ENCODE measurements around the gene FBXO40. TPM values are rescaled to one million over a fixed set of nuclear protein-coding genes. Genes with fewer than 3 reads are reported as not detected.

The FBXO40 gene
- total RNA-seq, 1 donor, result not detected

DNA sequence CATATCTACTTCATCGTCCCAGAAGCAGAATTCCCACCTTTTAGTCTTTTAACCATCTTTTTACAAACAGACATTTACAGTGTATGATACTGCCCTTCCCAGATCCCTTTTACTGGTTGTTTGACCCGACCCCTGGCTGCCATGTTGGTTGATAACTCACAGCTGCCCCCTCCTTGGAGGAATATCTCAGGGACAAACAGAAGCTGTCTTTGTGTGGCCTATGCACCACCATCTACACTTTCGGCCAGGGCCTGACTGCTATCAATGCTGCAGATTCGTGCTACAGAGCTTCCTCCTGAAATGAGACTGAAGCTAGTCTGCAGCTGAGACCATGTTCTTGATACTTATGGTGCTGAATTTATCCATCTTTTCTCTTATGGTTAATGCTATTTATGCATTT, 40.8 kb upstream of the FBXO40 start:
- Histone ChIP-seq H3K27me3 (ENCODE audit: insufficient read depth, low read length) (no peaks in the 10 kb centered on the region), H3K27ac (ENCODE audit: low read depth, low read length) (no peak overlapping the region), H3K4me1 (ENCODE audit: insufficient read depth, low read length) (no peaks in the 10 kb centered on the region), H3K4me3 (ENCODE audit: insufficient read depth, low read length) (peak overlapping the region; percentile 50), H2AFZ (ENCODE audit: low read length) (peak overlapping the region; percentile 89), H3K79me2 (ENCODE audit: insufficient read depth, low read length) (no peaks in the 10 kb centered on the region), H3K4me2 (ENCODE audit: insufficient read depth, low read length) (peak overlapping the region; percentile 71), H3K36me3 (ENCODE audit: insufficient read depth, low read length) (no peaks in the 10 kb centered on the region), H3K9me3 (ENCODE audit: low read depth, low read length) (no peaks in the 10 kb centered on the region), H4K20me1 (ENCODE audit: insufficient read depth, low read length) (no peaks in the 10 kb centered on the region)
- peak; percentile 35 for DNase-seq (ENCODE audit: insufficient read length, low spot score, missing footprints)
- TF ChIP-seq CTCF (IDR thresholded peaks at IDR 0.05; ENCODE audit: extremely low read depth, low read depth, low read length), result no peak

DNA sequence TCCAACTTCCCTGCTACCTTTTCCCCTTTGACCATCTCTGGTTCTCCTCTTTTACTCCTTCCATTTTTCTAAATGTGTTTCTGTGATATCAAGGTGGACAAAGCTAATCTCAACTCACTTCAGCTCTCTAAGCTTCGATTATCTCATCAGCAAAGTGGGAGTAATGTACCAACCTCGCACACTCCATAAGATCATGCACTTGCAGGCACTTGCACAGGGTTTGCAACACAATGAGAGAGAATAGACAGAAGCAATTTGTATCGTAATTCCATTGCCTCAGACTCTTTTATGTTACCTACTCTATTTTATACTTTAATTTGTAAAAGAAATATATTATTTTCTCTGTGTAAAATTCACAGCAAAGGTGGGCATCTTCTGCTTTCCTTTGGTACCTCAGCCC, 40.4 kb upstream of the FBXO40 start:
- Histone ChIP-seq H2AFZ (ENCODE audit: low read length) (peak overlapping the region; percentile 89), H3K4me1 (ENCODE audit: insufficient read depth, low read length) (no peaks in the 10 kb centered on the region), H3K4me3 (ENCODE audit: insufficient read depth, low read length) (no peak overlapping the region), H3K36me3 (ENCODE audit: insufficient read depth, low read length) (no peaks in the 10 kb centered on the region), H3K27me3 (ENCODE audit: insufficient read depth, low read length) (no peaks in the 10 kb centered on the region), H3K9me3 (ENCODE audit: low read depth, low read length) (no peaks in the 10 kb centered on the region), H4K20me1 (ENCODE audit: insufficient read depth, low read length) (no peaks in the 10 kb centered on the region), H3K27ac (ENCODE audit: low read depth, low read length) (no peak overlapping the region), H3K79me2 (ENCODE audit: insufficient read depth, low read length) (no peaks in the 10 kb centered on the region), H3K4me2 (ENCODE audit: insufficient read depth, low read length) (no peak overlapping the region)
- TF ChIP-seq CTCF (IDR thresholded peaks at IDR 0.05; ENCODE audit: extremely low read depth, low read depth, low read length), result no peak
- no peak for DNase-seq (ENCODE audit: insufficient read length, low spot score, missing footprints)

- Histone ChIP-seq H3K79me2 (ENCODE audit: insufficient read depth, low read length) (no peaks in the 10 kb centered on the region), H3K4me3 (ENCODE audit: insufficient read depth, low read length) (no peak overlapping the region), H3K27ac (ENCODE audit: low read depth, low read length) (no peak overlapping the region), H3K4me1 (ENCODE audit: insufficient read depth, low read length) (no peaks in the 10 kb centered on the region), H3K36me3 (ENCODE audit: insufficient read depth, low read length) (no peaks in the 10 kb centered on the region), H4K20me1 (ENCODE audit: insufficient read depth, low read length) (no peaks in the 10 kb centered on the region), H3K9me3 (ENCODE audit: low read depth, low read length) (no peaks in the 10 kb centered on the region), H2AFZ (ENCODE audit: low read length) (no peak overlapping the region), H3K27me3 (ENCODE audit: insufficient read depth, low read length) (no peaks in the 10 kb centered on the region), H3K4me2 (ENCODE audit: insufficient read depth, low read length) (no peak overlapping the region)
- DNase-seq (ENCODE audit: insufficient read length, low spot score, missing footprints), result no peak
- TF ChIP-seq CTCF (IDR thresholded peaks at IDR 0.05; ENCODE audit: extremely low read depth, low read depth, low read length), result no peak
Observed at GRCh38 chr3:121557426-121557934, 35.7 kb upstream of the FBXO40 start.

DNA sequence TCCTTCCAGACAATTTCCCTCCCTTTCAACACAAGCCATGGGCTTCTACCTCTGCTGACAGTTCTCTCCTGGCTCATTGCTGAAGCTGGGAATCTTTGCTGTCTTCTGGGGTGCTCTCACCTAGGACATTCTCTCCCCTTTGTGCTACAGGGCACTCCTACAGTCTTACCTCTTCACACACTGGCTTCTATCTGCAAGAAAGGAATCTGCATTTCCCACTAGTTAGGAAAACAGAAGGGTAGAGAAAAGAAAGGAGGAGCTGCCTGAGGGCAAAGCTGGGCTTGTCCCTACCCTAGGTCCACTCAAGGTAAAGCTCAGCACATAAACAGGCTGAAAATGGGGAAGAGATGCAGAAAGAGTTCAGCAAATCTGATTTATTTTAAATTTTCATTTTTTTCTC, 31.0 kb upstream of the FBXO40 start:
- Histone ChIP-seq H3K79me2 (ENCODE audit: insufficient read depth, low read length) (no peaks in the 10 kb centered on the region), H4K20me1 (ENCODE audit: insufficient read depth, low read length) (no peaks in the 10 kb centered on the region), H3K27me3 (ENCODE audit: insufficient read depth, low read length) (no peaks in the 10 kb centered on the region), H3K9me3 (ENCODE audit: low read depth, low read length) (no peaks in the 10 kb centered on the region), H3K36me3 (ENCODE audit: insufficient read depth, low read length) (no peaks in the 10 kb centered on the region), H3K4me2 (ENCODE audit: insufficient read depth, low read length) (no peak overlapping the region), H3K27ac (ENCODE audit: low read depth, low read length) (no peak overlapping the region), H3K4me3 (ENCODE audit: insufficient read depth, low read length) (no peak overlapping the region), H2AFZ (ENCODE audit: low read length) (no peak overlapping the region), H3K4me1 (ENCODE audit: insufficient read depth, low read length) (no peaks in the 10 kb centered on the region)
- no peak for DNase-seq (ENCODE audit: insufficient read length, low spot score, missing footprints)
- no peak for TF ChIP-seq CTCF (IDR thresholded peaks at IDR 0.05; ENCODE audit: extremely low read depth, low read depth, low read length)

All from osteoblast (primary cell).